ENCODE data around the gene SYNCRIP. TPM values are rescaled to one million over a fixed set of nuclear protein-coding genes. Genes with fewer than 3 reads are reported as not detected.

Gene SYNCRIP
- total and polyA plus RNA-seq, 2 of the 13 experiments (the other 11 are each of a cell fraction or from before 2014, with no cell fraction given): 8.1 to 112 TPM

GRCh38 chr6:85678602-85679444 lies 36.1 kb upstream of the SYNCRIP start (continued):
- TF ChIP-seq, protein P1, sequence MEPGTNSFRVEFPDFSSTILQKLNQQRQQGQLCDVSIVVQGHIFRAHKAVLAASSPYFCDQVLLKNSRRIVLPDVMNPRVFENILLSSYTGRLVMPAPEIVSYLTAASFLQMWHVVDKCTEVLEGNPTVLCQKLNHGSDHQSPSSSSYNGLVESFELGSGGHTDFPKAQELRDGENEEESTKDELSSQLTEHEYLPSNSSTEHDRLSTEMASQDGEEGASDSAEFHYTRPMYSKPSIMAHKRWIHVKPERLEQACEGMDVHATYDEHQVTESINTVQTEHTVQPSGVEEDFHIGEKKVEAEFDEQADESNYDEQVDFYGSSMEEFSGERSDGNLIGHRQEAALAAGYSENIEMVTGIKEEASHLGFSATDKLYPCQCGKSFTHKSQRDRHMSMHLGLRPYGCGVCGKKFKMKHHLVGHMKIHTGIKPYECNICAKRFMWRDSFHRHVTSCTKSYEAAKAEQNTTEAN (CRISPR knock-in tag; conservative IDR thresholded peaks at IDR 0.05): peak; percentile 88
- no peak for TF ChIP-seq ZMAT5 (CRISPR knock-in tag; IDR thresholded peaks at IDR 0.05; ENCODE audit: borderline replicate concordance, low read depth)
- TF ChIP-seq HOMEZ (CRISPR knock-in tag; IDR thresholded peaks at IDR 0.05; ENCODE audit: low read depth): peak; percentile 65; the same call in 1 of the 2 replicates
- TF ChIP-seq GABPA (IDR thresholded peaks at IDR 0.05; ENCODE audit: low read depth, low read length): no peak
- peak; percentile 24 for TF ChIP-seq GABPA (CRISPR knock-in tag; IDR thresholded peaks at IDR 0.05; ENCODE audit: low read depth)
- peak; percentile 91 for TF ChIP-seq ZIK1 (CRISPR knock-in tag; IDR thresholded peaks at IDR 0.05; ENCODE audit: borderline replicate concordance, low read depth)
- peak; percentile 68 for TF ChIP-seq RXRA (CRISPR knock-in tag; IDR thresholded peaks at IDR 0.05)
- peak; percentile 84; the same call in 1 of the 2 replicates for TF ChIP-seq ZBTB7B (CRISPR knock-in tag; IDR thresholded peaks at IDR 0.05)
- TF ChIP-seq SALL1 (CRISPR knock-in tag; IDR thresholded peaks at IDR 0.05): peak; percentile 86
- no peak for TF ChIP-seq TBX3 (IDR thresholded peaks at IDR 0.05; ENCODE audit: borderline replicate concordance)
- no peak for TF ChIP-seq SRSF9 (IDR thresholded peaks at IDR 0.05; ENCODE audit: borderline replicate concordance, insufficient read depth, low read depth, low read length, poor library complexity, severe bottlenecking)
- TF ChIP-seq JARID2 (CRISPR knock-in tag; IDR thresholded peaks at IDR 0.05; ENCODE audit: insufficient replicate concordance): no peak
- peak; percentile 79 for TF ChIP-seq GABPB1 (CRISPR knock-in tag; IDR thresholded peaks at IDR 0.05)
- peak; percentile 64 for TF ChIP-seq ZNF263 (CRISPR knock-in tag; IDR thresholded peaks at IDR 0.05)
- peak; percentile 19; the same call in 1 of the 2 replicates for TF ChIP-seq FOXJ3 (CRISPR knock-in tag; IDR thresholded peaks at IDR 0.05; ENCODE audit: borderline replicate concordance)
- peak; percentile 26; the same call in 1 of the 2 replicates for TF ChIP-seq JUNB (CRISPR knock-in tag; IDR thresholded peaks at IDR 0.05; ENCODE audit: borderline replicate concordance)
- TF ChIP-seq ZFX (CRISPR knock-in tag; IDR thresholded peaks at IDR 0.05; ENCODE audit: low read depth): peak; percentile 91
- peak; percentile 92; the same call in 1 of the 2 replicates for TF ChIP-seq ARID2 (CRISPR knock-in tag; IDR thresholded peaks at IDR 0.05; ENCODE audit: borderline replicate concordance)
- TF ChIP-seq SP4 (CRISPR knock-in tag; IDR thresholded peaks at IDR 0.05): peak; percentile 87
- TF ChIP-seq, protein P2, sequence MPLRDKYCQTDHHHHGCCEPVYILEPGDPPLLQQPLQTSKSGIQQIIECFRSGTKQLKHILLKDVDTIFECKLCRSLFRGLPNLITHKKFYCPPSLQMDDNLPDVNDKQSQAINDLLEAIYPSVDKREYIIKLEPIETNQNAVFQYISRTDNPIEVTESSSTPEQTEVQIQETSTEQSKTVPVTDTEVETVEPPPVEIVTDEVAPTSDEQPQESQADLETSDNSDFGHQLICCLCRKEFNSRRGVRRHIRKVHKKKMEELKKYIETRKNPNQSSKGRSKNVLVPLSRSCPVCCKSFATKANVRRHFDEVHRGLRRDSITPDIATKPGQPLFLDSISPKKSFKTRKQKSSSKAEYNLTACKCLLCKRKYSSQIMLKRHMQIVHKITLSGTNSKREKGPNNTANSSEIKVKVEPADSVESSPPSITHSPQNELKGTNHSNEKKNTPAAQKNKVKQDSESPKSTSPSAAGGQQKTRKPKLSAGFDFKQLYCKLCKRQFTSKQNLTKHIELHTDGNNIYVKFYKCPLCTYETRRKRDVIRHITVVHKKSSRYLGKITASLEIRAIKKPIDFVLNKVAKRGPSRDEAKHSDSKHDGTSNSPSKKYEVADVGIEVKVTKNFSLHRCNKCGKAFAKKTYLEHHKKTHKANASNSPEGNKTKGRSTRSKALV (CRISPR knock-in tag; IDR thresholded peaks at IDR 0.05): no peak
- TF ChIP-seq, protein P3, sequence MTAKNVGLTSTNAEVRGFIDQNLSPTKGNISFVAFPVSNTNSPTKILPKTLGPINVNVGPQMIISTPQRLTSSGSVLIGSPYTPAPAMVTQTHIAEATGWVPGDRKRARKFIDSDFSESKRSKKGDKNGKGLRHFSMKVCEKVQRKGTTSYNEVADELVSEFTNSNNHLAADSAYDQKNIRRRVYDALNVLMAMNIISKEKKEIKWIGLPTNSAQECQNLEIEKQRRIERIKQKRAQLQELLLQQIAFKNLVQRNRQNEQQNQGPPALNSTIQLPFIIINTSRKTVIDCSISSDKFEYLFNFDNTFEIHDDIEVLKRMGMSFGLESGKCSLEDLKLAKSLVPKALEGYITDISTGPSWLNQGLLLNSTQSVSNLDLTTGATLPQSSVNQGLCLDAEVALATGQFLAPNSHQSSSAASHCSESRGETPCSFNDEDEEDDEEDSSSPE (CRISPR knock-in tag; IDR thresholded peaks at IDR 0.05): peak; percentile 98
- peak; percentile 78; the same call in 1 of the 2 replicates for TF ChIP-seq KDM3A (CRISPR knock-in tag; IDR thresholded peaks at IDR 0.05; ENCODE audit: low read depth)
- no peak for TF ChIP-seq ZNF496 (CRISPR knock-in tag; IDR thresholded peaks at IDR 0.05; ENCODE audit: insufficient replicate concordance)

Measured in HepG2 (cell line).